Measurements from ENCODE around the gene CDC45.

DNA sequence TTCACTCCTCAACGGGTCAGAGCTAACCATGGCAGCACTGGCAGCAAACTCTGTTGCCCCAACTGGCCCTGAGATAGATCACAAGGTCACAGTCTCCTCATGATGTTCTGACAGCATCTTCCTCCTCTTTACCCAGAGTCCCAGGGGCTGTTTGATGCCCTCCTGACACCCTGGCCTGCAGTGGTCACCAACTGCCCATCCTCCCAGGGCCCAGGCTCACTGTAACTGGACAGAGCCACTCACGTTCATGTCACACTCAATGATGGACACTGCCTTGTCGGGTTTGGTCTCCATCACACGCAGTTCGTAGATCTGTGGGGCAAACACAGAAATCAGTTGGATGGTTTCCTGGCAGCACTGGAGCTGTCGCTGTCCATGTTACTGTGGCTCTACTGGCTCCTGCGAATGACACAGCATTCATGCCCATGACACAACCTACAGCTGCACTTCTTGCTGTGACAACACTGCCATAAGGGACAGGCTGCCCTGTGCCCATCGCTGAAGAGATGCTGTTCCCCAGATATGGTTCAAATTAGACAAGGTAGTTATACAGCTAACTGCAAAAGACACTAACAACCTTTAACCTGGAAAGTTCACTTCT lies 21.8 kb upstream of the CDC45 start:
- TF ChIP-seq, protein P1, sequence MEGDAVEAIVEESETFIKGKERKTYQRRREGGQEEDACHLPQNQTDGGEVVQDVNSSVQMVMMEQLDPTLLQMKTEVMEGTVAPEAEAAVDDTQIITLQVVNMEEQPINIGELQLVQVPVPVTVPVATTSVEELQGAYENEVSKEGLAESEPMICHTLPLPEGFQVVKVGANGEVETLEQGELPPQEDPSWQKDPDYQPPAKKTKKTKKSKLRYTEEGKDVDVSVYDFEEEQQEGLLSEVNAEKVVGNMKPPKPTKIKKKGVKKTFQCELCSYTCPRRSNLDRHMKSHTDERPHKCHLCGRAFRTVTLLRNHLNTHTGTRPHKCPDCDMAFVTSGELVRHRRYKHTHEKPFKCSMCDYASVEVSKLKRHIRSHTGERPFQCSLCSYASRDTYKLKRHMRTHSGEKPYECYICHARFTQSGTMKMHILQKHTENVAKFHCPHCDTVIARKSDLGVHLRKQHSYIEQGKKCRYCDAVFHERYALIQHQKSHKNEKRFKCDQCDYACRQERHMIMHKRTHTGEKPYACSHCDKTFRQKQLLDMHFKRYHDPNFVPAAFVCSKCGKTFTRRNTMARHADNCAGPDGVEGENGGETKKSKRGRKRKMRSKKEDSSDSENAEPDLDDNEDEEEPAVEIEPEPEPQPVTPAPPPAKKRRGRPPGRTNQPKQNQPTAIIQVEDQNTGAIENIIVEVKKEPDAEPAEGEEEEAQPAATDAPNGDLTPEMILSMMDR (IDR thresholded peaks at IDR 0.05), result no peak
- no peak for TF ChIP-seq POLR2A (IDR thresholded peaks at IDR 0.05)

Data from sigmoid colon (tissue), 3 donors.